Thyroid gland (tissue), 4 donors: ENCODE measurements around the gene ENTPD8. TPM values are rescaled to one million over a fixed set of nuclear protein-coding genes. Genes with fewer than 3 reads are reported as not detected.

Source experiments
- DNase-seq, 2 donors: peaks; one replicate each; pipeline ENCODE4 v3.0.0-alpha.2; 2019
- H3K27ac ChIP-seq, 3 donors: fragments of 200-600 bp; sonication (generic); 1 replicate in 2 of 3; 2 replicates in 1 of 3; pipeline ENCODE4 v1.5.1; 2016 to 2019; ENCODE audit warnings: mild to moderate bottlenecking in 1 of 3, moderate library complexity in 1 of 3
- H3K27me3 ChIP-seq: fragments of 200-600 bp; sonication (generic); one replicate; pipeline ENCODE4 v1.5.1; 2019
- H3K36me3 ChIP-seq, 2 donors: fragments of 200-600 bp; sonication (generic); one replicate each; pipeline ENCODE4 v1.5.1; 2016 to 2019
- H3K4me1 ChIP-seq, 2 donors: fragments of 200-600 bp; sonication (generic); one replicate each; pipeline ENCODE4 v1.5.1; 2017 to 2019
- H3K4me3 ChIP-seq, 3 donors: fragments of 200-600 bp; sonication (generic); replicated peaks in 1 of 3; 1 replicate in 2 of 3; 2 replicates in 1 of 3; pipeline ENCODE4 v1.5.1; 2016; ENCODE audit warnings: mild to moderate bottlenecking in 1 of 3
- H3K9me3 ChIP-seq: fragments of 200-600 bp; sonication (generic); one replicate; pipeline ENCODE4 v1.5.1; 2017
- CTCF ChIP-seq, 6 experiments: fragments of 200-600 bp in 3 of 6; fragments of 450-650 bp in 3 of 6; sonication (generic) in 3 of 6; IDR thresholded peaks; one replicate each; pipeline ENCODE4 v1.5.1; 2016 to 2019; ENCODE audit warnings: antibody characterized with exemption in 6 of 6, mild to moderate bottlenecking in 2 of 6, inconsistent platforms in 1 of 6, moderate library complexity in 1 of 6
- POLR2A ChIP-seq, 2 donors: fragments of 450-650 bp; IDR thresholded peaks; one replicate each; pipeline ENCODE4 v1.6.1; 2017; ENCODE audit warnings: antibody characterized with exemption in 2 of 2, mild to moderate bottlenecking in 2 of 2, moderate library complexity in 1 of 2
- WGBS, 2 donors: methylation state at CpG; one replicate each; pipeline ENCODE4 v1.1.5; 2017; 5-methylcytosine and 5-hydroxymethylcytosine counted together
- intact Hi-C: fragments of 100-400 bp; cut with DNase I; formaldehyde crosslinking; loops from one replicate; pipeline ENCODE4 v1.15.1; 2023
- total RNA-seq, 4 donors: library from RNA; depleted of rRNA; stranded (reverse); fragments of >200 nt; gene quantifications; one replicate each; pipeline ENCODE4 v1.2.3, GENCODE V29; 2016

The ENTPD8 gene
- total RNA-seq, 4 donors from 2014 or later: 0.29 to 0.78 TPM; not detected in 2

GRCh38 chr9:137431416-137431931, 9.7 kb downstream of the ENTPD8 start:
- H3K27me3 ChIP-seq: no peaks in the 10 kb centered on the region
- intact Hi-C loops: no loop called here
- 77 to 86% methylated on average over 5 to 10 of the region's 21 CpGs for WGBS, 2 donors
- H3K4me1 ChIP-seq: peaks cover 0 to 10% of the 10 kb centered on the region in 2 donors
- H3K27ac ChIP-seq: no peak overlapping the region
- no peak overlapping the region for H3K4me3 ChIP-seq
- H3K9me3 ChIP-seq: no peaks in the 10 kb centered on the region
- DNase-seq: no peak
- TF ChIP-seq POLR2A (IDR thresholded peaks at IDR 0.05): no peak
- H3K36me3 ChIP-seq: no peaks in the 10 kb centered on the region

GRCh38 chr9:137430723-137431415, 10.3 kb downstream of the ENTPD8 start:
- Histone ChIP-seq H3K27ac (no peak overlapping the region), H3K4me3 (no peak overlapping the region), H3K36me3 (no peaks in the 10 kb centered on the region), H3K4me1 (peaks cover 0 to 4% of the 10 kb centered on the region in 2 donors), H3K27me3 (no peaks in the 10 kb centered on the region), H3K9me3 (no peaks in the 10 kb centered on the region)
- WGBS, 2 donors: 82 to 87% methylated on average over 4 to 8 of the region's 27 CpGs
- TF ChIP-seq CTCF (IDR thresholded peaks at IDR 0.05) (no peak), POLR2A (IDR thresholded peaks at IDR 0.05) (no peak)
- no peak for DNase-seq
- intact Hi-C loops: no loop called here

- 70 to 77% methylated on average over 9 to 30 of the region's 34 CpGs for WGBS, 2 donors
Measured at GRCh38 chr9:137429974-137430722, 11.0 kb downstream of the ENTPD8 start.

GRCh38 chr9:137429546-137429890, 11.6 kb downstream of the ENTPD8 start:
- intact Hi-C loops: no loop called here
- no peak for DNase-seq
- no peaks in the 10 kb centered on the region for H3K27me3 ChIP-seq
- WGBS, 2 donors: 60% methylated on average over 1 of the region's 14 CpGs; no CpG with 5 or more reads in 1 of the 2 donors
- no peak overlapping the region for H3K27ac ChIP-seq
- peaks cover 0 to under 1% of the 10 kb centered on the region in 2 donors for H3K4me1 ChIP-seq
- TF ChIP-seq CTCF (IDR thresholded peaks at IDR 0.05) (no peak), POLR2A (IDR thresholded peaks at IDR 0.05) (no peak)
- no peaks in the 10 kb centered on the region for H3K9me3 ChIP-seq
- no peaks in the 10 kb centered on the region for H3K36me3 ChIP-seq
- H3K4me3 ChIP-seq: no peak overlapping the region

More at GRCh38 chr9:137429974-137430722, 11.0 kb downstream of the ENTPD8 start:
- Histone ChIP-seq H3K36me3 (no peaks in the 10 kb centered on the region), H3K27me3 (no peaks in the 10 kb centered on the region), H3K27ac (no peak overlapping the region), H3K9me3 (no peaks in the 10 kb centered on the region), H3K4me1 (no peaks in the 10 kb centered on the region), H3K4me3 (no peak overlapping the region)
- no peak for TF ChIP-seq POLR2A (IDR thresholded peaks at IDR 0.05)
- TF ChIP-seq CTCF (IDR thresholded peaks at IDR 0.05): no peak
- DNase-seq: no peak
- intact Hi-C loops: no loop called here

GRCh38 chr9:137428841-137429545, 12.2 kb downstream of the ENTPD8 start:
- Histone ChIP-seq H3K36me3 (no peaks in the 10 kb centered on the region), H3K4me3 (no peak overlapping the region), H3K27me3 (no peaks in the 10 kb centered on the region), H3K4me1 (peaks cover 0 to 6% of the 10 kb centered on the region in 2 donors), H3K27ac (no peak overlapping the region), H3K9me3 (no peaks in the 10 kb centered on the region)
- DNase-seq: no peak
- no peak for TF ChIP-seq CTCF (IDR thresholded peaks at IDR 0.05)
- no peak for TF ChIP-seq POLR2A (IDR thresholded peaks at IDR 0.05)
- WGBS, 2 donors: 92 to 93% methylated on average over 3 to 11 of the region's 27 CpGs
- intact Hi-C loops: no loop called here
